Neuron (in vitro differentiated cells): Measurements from ENCODE around the gene TGFB1.

Experiments
- H2AFZ ChIP-seq: one replicate; pipeline ENCODE4 v1.6.1; 2013; ENCODE audit warnings: low read depth, mild to moderate bottlenecking, inconsistent platforms, low read length, moderate library complexity
- H3K27me3 ChIP-seq: one replicate; pipeline ENCODE4 v1.6.1; 2013; ENCODE audit warnings: low read length; ENCODE audit not compliant: insufficient read depth
- H3K36me3 ChIP-seq: one replicate; pipeline ENCODE4 v1.6.1; 2013; ENCODE audit warnings: low read length; ENCODE audit not compliant: insufficient read depth
- H3K4me1 ChIP-seq: one replicate; pipeline ENCODE4 v1.6.1; 2013; ENCODE audit warnings: low read length; ENCODE audit not compliant: insufficient read depth
- H3K4me3 ChIP-seq: 2 replicates; pipeline ENCODE4 v1.5.1; 2013; ENCODE audit warnings: mild to moderate bottlenecking, low read length, moderate library complexity
- H3K9me3 ChIP-seq: one replicate; pipeline ENCODE4 v1.6.1; 2013; ENCODE audit warnings: low read length

The TGFB1 gene

DNA sequence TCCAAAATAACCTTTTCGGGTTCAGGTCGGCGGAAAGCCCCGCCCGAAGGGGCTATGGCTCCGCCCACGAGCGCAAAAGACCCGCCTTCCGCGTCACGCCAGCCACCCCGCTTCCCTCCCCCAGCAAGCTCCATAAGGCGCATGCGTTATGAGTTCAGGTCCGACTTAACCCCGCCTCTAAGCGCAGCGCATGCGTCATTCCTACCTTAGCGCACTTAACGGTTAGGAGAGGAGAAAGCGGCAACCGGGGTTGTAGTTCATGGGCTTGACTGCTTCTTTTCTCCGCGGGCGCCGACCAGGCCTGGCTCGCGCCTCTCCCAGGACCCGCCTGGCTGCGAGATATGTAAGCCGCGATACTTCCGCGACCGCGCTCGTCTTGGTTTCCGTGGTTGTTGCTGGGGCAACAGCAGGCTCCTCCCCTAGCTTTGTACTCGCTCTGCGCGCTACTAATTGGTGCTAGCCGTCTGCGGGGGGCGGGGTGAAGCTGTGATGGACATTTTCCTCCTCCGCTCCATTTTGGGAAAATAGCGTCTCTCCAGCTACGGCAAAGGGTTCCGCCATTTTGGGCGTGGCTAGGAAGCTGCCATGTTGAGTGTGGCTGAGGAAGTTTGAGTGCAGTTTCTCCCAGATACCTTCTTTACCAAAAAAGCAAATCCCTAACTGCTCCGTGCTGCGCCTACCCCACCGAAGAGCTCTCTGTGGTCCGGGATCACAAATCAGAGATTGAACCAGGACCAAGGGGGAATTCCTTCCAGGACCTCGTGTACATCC is 10.2 kb upstream of the TGFB1 start, which contains the start of gene B9D2:
B9D2 (minus strand) TSS at position 397 of the 771 bp plus-strand sequence. CDS start 630 bp downstream, outside the sequence.
- peaks cover 9% of the 10 kb centered on the region for H3K36me3 ChIP-seq
- H3K4me3 ChIP-seq = peak within 1 kb of the TSS; percentile 74
- H3K27me3 ChIP-seq = no peaks in the 10 kb centered on the region
- peak within 1 kb of the TSS; percentile 52 for H2AFZ ChIP-seq
- no peaks in the 10 kb centered on the region for H3K9me3 ChIP-seq
- H3K4me1 ChIP-seq = peaks cover 14% of the 10 kb centered on the region

DNA sequence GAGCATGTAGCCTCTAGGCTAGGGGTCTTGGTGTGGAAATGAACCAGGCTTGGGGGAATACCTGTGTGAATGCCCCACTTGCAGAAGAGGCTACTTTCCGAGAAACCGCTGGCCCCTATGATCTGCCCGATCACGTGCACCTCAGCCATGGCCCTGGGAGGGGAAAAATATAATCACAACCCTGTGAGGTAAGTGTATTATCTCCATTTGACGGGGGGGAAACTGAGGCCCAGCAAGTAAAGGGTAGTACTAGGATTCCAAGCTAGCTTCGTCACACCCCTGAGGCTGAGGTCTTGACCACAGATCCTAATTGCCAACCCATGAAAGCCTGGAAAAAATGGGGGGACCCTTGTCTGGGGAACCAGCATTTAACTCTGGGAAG is 9.6 kb upstream of the TGFB1 start:
- Histone ChIP-seq H2AFZ (peak overlapping the region; percentile 52), H3K27me3 (no peaks in the 10 kb centered on the region), H3K4me3 (peak overlapping the region; percentile 74), H3K36me3 (peaks cover 9% of the 10 kb centered on the region), H3K9me3 (no peaks in the 10 kb centered on the region), H3K4me1 (peaks cover 14% of the 10 kb centered on the region)

DNA sequence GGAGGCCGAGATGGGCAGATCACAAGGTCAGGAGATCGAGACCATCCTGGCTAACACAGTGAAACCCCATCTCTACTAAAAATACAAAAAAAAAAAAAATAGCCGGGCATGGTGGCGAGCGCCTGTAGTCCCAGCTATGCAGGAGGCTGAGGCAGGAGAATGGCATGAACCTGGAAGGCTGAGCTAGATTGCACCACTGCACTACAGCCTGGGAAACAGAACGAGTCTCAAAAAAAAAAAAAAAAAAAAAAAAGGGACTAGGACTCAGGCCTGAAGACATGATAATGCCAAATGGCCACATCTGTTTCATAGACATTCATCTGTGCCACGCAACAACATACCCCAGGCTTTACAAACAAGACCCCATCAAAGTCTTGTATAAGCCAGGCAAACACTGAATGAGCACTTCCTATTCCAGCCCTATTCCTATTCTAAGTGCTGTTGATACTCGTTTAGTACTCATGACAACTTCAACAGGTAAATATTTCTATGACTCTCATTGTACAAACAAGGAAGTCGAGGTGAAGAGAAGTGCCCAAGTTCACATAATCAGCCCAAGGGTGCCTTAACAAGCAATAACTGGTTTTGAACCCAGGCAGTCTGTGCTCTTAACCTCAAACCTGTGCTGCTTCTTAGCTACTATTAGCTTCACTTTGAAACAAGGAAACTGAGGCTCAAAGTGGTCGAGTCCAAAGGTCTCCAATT is 8.6 kb upstream of the TGFB1 start:
- H2AFZ ChIP-seq = no peak overlapping the region
- H3K4me1 ChIP-seq = peaks cover 14% of the 10 kb centered on the region
- no peaks in the 10 kb centered on the region for H3K9me3 ChIP-seq
- H3K4me3 ChIP-seq = no peak overlapping the region
- H3K36me3 ChIP-seq = peaks cover 9% of the 10 kb centered on the region
- no peaks in the 10 kb centered on the region for H3K27me3 ChIP-seq

DNA sequence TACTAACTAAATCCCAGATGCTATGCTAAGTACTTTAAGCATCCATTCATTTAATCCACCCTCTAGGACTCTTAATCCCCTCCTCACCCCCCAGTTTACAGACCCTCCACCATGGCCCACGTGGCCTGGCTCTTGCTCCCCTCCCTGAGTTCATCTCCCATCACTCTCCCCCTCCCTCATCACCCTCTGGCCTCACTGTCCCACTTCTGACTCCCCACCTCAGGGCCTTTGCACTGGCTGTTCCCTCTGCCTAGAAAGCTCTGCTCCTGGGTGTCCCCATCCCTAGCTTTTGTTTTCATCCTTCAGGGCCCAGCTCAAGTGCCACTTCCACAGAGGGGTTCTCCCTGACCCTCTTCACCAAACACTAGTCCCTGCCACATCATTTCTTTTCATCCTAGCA is 6.0 kb upstream of the TGFB1 start:
- H3K9me3 ChIP-seq = no peaks in the 10 kb centered on the region
- H3K4me1 ChIP-seq = peaks cover 10% of the 10 kb centered on the region
- no peaks in the 10 kb centered on the region for H3K27me3 ChIP-seq
- H3K36me3 ChIP-seq = peaks cover 9% of the 10 kb centered on the region
- no peak overlapping the region for H3K4me3 ChIP-seq
- no peak overlapping the region for H2AFZ ChIP-seq

DNA sequence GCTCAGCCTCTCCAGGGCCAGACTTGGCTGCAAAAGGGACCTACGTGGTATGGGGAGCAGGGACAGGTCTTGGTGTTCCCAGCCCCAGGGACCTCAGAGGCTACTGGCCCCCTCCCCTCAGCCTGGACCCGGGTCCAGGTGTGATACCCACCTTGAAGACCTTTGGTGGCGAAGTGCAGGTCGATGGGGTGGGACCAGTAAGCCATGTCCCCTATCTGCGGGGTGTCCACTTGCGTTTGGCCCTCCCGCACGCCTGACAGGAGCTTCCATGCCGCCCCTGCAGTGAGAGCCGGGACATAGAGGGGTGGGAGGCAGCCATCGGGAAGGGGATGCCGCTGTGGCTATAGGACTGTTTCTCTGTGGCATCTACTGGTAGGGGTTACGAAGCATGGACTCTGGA is 4.0 kb upstream of the TGFB1 start:
- H3K36me3 ChIP-seq = peaks cover 9% of the 10 kb centered on the region

DNA sequence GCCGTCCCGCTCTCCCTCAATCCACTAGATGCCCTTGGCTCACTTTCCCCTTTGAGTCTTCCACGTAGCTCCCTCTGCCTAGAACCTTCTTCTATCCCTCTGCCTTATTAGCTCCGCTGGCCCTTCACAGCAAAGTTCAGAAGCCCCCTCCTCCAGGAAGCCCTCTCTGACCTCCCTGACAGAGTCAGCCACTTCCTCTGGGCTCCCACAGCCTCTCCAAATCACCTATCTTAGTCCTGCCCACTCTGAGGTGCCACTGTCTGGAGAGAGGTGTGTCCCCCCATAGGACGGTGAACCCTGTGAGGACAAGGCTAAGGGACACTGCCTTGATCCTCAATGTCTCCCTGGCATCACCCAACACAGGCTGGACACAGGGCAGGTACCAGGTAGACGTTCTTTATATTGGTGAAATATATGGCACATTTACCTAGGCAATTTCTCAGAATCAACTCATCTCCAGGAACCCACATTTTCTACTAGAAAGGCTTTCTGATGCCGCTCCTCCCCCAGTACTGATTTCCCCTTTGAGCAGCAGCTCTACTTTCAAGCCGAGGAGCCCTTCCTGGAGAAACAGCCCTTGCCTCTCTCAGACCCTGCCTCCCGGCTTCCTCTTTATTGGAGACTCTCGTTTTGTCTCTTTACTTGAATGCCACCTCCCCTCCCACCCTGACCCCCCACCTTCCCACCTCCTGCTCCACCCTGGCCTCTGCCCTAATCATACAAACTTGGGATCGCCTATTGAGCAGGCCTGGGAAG is 3.4 kb upstream of the TGFB1 start:
- Histone ChIP-seq H3K4me3 (no peak overlapping the region), H3K27me3 (peaks cover 7% of the 10 kb centered on the region), H3K36me3 (peaks cover 9% of the 10 kb centered on the region), H3K9me3 (no peaks in the 10 kb centered on the region), H2AFZ (no peak overlapping the region), H3K4me1 (peaks cover 12% of the 10 kb centered on the region)

More for the DNA sequence above, 4.0 kb upstream of the TGFB1 start:
- H3K27me3 ChIP-seq = peaks cover 4% of the 10 kb centered on the region
- no peaks in the 10 kb centered on the region for H3K9me3 ChIP-seq
- no peak overlapping the region for H2AFZ ChIP-seq
- H3K4me3 ChIP-seq = no peak overlapping the region
- H3K4me1 ChIP-seq = peaks cover 9% of the 10 kb centered on the region

DNA sequence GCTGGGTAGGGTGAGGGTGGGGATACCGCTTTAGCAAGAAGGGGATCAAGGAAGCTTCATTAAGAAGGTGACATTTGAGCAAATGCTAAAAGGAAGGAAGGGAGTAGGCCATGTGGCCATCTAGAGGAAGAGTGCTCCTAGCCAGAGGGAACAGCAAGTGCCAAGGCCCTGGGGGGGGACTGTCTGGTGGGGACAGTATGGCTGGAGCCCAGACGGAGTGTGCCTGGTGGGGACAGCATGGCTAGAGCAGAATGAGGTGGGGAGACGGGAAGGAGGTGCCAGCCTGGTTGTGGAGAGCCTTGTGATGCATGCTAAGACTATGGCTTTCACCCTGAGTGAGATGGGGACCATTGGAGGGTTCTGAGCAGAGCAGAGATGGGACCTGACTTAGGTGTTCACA is 2.1 kb upstream of the TGFB1 start:
- Histone ChIP-seq H3K4me1 (peaks cover 24% of the 10 kb centered on the region), H2AFZ (no peak overlapping the region), H3K36me3 (peaks cover 5% of the 10 kb centered on the region), H3K4me3 (no peak overlapping the region), H3K9me3 (no peaks in the 10 kb centered on the region), H3K27me3 (peaks cover 20% of the 10 kb centered on the region)

DNA sequence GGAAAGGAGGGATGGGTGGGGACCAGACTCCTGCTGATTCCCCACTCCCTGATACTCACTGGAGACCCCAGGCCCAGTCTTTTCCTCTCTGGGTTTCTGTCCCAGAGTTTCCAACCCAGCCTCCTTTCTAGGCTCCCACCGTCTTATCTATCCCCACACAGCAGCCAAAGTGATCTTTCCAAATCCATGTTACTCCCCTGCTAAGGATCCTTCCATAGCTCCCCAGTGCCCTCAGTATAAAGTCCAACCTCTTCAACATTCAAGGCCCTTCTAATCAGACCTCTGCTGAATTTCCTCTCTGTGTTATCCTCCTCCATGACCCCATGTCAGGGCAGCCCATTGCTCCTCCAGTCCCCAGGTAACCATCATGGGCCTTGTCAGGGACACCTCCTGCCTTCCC is 1.3 kb upstream of the TGFB1 start:
- Histone ChIP-seq H3K4me3 (no peak overlapping the region), H3K27me3 (peaks cover 20% of the 10 kb centered on the region), H2AFZ (no peak overlapping the region), H3K36me3 (peaks cover 4% of the 10 kb centered on the region), H3K9me3 (no peaks in the 10 kb centered on the region), H3K4me1 (peaks cover 24% of the 10 kb centered on the region)

DNA sequence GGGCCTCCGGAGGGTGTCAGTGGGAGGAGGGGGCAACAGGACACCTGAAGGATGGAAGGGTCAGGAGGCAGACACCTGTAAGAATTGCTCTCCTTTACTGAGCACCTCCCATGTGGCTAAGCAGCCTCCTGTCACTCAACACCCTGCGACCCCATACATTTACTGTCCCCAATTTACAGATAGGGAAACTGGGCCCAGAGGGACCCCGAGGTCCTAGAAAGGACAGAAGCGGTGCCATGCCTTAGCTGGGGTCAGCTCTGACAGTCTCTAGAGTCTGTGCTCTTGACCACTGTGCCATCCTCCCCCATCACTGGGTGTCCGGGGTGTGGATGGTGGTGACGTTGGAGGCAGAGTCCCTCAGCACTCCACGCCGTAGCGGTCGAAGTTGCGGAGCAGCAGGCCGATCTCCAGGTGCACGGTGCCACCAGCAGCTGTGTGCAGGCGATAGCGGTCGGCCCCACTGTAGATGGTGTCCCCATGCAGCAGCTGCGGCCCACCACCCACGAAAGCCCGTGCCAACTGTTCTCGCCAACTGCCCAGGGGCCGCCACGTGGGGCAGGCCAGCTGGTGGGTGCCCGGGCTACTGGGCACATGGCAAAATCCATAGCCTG is 726 bp upstream of the TGFB1 start:
- Histone ChIP-seq H3K36me3 (peaks cover 4% of the 10 kb centered on the region), H2AFZ (no peak overlapping the region), H3K4me1 (peaks cover 24% of the 10 kb centered on the region), H3K27me3 (peaks cover 20% of the 10 kb centered on the region), H3K9me3 (no peaks in the 10 kb centered on the region), H3K4me3 (peak overlapping the region; percentile 53)

DNA sequence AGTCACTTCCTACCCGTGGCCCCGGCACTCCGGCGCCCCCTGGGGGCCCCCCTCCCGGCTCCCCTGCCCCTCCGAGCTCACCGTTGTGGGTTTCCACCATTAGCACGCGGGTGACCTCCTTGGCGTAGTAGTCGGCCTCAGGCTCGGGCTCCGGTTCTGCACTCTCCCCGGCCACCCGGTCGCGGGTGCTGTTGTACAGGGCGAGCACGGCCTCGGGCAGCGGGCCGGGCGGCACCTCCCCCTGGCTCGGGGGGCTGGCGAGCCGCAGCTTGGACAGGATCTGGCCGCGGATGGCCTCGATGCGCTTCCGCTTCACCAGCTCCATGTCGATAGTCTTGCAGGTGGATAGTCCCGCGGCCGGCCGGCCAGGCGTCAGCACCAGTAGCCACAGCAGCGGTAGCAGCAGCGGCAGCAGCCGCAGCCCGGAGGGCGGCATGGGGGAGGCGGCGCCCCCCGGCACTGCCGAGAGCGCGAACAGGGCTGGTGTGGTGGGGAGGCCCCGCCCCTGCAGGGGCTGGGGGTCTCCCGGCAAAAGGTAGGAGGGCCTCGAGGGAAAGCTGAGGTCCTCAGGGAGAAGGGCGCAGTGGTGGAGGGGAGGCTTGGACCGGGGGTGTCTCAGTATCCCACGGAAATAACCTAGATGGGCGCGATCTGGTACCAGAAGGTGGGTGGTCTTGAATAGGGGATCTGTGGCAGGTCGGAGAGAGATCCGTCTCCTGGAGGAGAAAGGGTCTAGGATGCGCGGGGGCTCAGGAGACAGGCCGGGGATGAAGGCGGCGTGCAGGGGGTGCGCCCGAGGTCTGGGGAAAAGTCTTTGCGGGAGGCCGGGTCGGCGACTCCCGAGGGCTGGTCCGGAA is 885 bp downstream of the TGFB1 start:
- peaks cover 24% of the 10 kb centered on the region for H3K4me1 ChIP-seq
- H3K9me3 ChIP-seq = no peaks in the 10 kb centered on the region
- peaks cover 20% of the 10 kb centered on the region for H3K27me3 ChIP-seq
- H2AFZ ChIP-seq = peak overlapping the region; percentile 56
- H3K4me3 ChIP-seq = peak overlapping the region; percentile 53
- peaks cover 4% of the 10 kb centered on the region for H3K36me3 ChIP-seq

DNA sequence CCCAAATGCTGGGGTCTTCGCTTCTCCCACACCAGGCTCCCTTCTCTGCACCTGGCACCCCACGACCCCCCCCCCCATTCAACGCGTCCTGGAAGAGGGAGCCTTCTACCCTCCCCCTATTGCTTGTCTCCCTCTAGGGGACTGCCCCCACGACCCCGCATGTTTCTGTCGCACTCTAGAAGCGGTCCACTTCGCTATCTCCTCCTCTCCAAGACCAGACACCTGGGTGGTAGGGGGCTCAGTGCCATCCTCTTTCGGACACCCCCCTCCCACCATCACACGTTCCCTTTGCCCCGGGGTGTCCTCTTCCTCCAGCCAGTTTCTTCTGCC is 1.5 kb downstream of the TGFB1 start:
- Histone ChIP-seq H2AFZ (no peak overlapping the region), H3K4me3 (peak overlapping the region; percentile 53), H3K4me1 (peaks cover 24% of the 10 kb centered on the region), H3K27me3 (peaks cover 20% of the 10 kb centered on the region), H3K9me3 (no peaks in the 10 kb centered on the region), H3K36me3 (peaks cover 4% of the 10 kb centered on the region)
